BLaER1 (cell line): ENCODE results near the gene ERP27.
A peak's percentile ranks its signal among the peaks of the same experiment; 100 is the strongest.

Experiments
- H3K27ac ChIP-seq: shearing (Covaris generic); formaldehyde crosslinking; 2 replicates; pipeline ENCODE4 v1.8.1; 2022
- H3K27me3 ChIP-seq: shearing (Covaris generic); formaldehyde crosslinking; 2 replicates; pipeline ENCODE4 v1.8.1; 2022
- H3K36me3 ChIP-seq: shearing (Covaris generic); formaldehyde crosslinking; 2 replicates; pipeline ENCODE4 v1.8.1; 2022
- H3K4me1 ChIP-seq: shearing (Covaris generic); formaldehyde crosslinking; 2 replicates; pipeline ENCODE4 v1.8.1; 2022
- H3K4me2 ChIP-seq: shearing (Covaris generic); formaldehyde crosslinking; 2 replicates; pipeline ENCODE4 v1.8.1; 2022
- H3K4me3 ChIP-seq: shearing (Covaris generic); formaldehyde crosslinking; 2 replicates; pipeline ENCODE4 v1.8.1; 2022
- H3K9ac ChIP-seq: shearing (Covaris generic); formaldehyde crosslinking; 2 replicates; pipeline ENCODE4 v1.8.1; 2022
- H3K9me3 ChIP-seq: shearing (Covaris generic); formaldehyde crosslinking; 2 replicates; pipeline ENCODE4 v1.8.1; 2022
- H4K20me1 ChIP-seq: shearing (Covaris generic); formaldehyde crosslinking; 2 replicates; pipeline ENCODE4 v1.8.1; 2022
- Cebpa-rat ChIP-seq: shearing (Covaris generic); IDR thresholded peaks from 2 replicates; pipeline ENCODE4 v1.8.1; 2022

The ERP27 gene

DNA sequence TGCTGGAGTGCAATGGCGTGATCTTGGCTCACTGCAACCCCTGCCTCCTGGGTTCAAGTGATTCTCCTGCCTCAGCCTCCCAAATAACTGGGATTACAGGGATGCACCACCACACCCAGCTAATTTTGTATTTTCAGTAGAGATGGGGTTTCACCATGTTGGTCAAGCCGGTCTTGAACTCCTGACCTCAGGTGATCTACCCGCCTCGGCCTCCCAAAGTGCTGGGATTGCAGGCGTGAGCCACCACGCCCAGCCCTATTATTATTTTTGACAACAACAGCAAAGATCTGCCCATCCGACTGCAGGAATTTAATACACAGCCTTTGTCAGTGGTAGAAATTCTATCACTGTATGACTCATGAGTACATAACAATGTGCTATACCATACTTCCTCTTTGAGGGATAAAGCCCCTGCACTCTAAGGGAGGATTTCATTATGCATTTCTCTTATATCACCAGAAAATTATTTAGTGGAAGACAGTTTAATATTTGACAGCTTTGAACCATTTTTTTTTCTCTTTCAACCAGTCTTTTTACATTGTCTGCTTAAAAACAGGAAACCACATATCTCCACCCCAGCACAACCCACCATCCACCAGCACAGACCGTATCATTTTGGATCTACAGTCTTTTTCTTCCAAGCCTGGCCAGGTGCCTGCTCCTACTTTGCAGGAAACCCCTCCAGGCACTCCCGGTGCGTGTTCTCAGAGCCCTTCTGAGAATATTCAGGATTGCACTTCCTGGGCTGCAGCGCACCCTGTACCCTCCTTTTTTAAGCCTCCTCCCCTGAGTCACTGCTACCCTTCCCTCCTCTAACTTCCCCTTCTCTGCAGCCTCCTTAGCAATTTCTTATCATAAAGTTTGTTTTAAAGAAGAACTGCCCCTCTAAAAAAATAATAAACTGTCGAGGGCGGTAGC, 22.5 kb upstream of the ERP27 start:
- Histone ChIP-seq H3K4me2 (peak overlapping the region; percentile 93), H4K20me1 (peaks cover 42% of the 10 kb centered on the region), H3K27ac (peak overlapping the region; percentile 96), H3K9ac (peak overlapping the region; percentile 90), H3K27me3 (no peaks in the 10 kb centered on the region), H3K9me3 (no peaks in the 10 kb centered on the region), H3K4me1 (peaks cover 51% of the 10 kb centered on the region), H3K4me3 (peak overlapping the region; percentile 83), H3K36me3 (peaks cover 14% of the 10 kb centered on the region; the same call in 1 of the 2 replicates)
- no peak for TF ChIP-seq Cebpa-rat

GRCh38 chr12:14959916-14960496, 21.7 kb upstream of the ERP27 start:
- Histone ChIP-seq H3K4me3 (peak overlapping the region; percentile 83), H3K27ac (peak overlapping the region; percentile 96), H3K4me2 (peak overlapping the region; percentile 93), H4K20me1 (peaks cover 50% of the 10 kb centered on the region), H3K9ac (peak overlapping the region; percentile 90), H3K36me3 (peaks cover 15% of the 10 kb centered on the region; the same call in 1 of the 2 replicates), H3K9me3 (no peaks in the 10 kb centered on the region), H3K27me3 (no peaks in the 10 kb centered on the region), H3K4me1 (peaks cover 59% of the 10 kb centered on the region)
- TF ChIP-seq Cebpa-rat: no peak

GRCh38 chr12:14959463-14959862, 21.1 kb upstream of the ERP27 start:
- no peaks in the 10 kb centered on the region for H3K9me3 ChIP-seq
- H3K4me3 ChIP-seq: peak overlapping the region; percentile 83
- H3K27ac ChIP-seq: peak overlapping the region; percentile 96
- peaks cover 17% of the 10 kb centered on the region for H3K36me3 ChIP-seq
- H3K9ac ChIP-seq: peak overlapping the region; percentile 90
- peak overlapping the region; percentile 93 for H3K4me2 ChIP-seq
- no peaks in the 10 kb centered on the region for H3K27me3 ChIP-seq
- peaks cover 56% of the 10 kb centered on the region for H4K20me1 ChIP-seq
- peaks cover 60% of the 10 kb centered on the region for H3K4me1 ChIP-seq
- no peak for TF ChIP-seq Cebpa-rat

DNA sequence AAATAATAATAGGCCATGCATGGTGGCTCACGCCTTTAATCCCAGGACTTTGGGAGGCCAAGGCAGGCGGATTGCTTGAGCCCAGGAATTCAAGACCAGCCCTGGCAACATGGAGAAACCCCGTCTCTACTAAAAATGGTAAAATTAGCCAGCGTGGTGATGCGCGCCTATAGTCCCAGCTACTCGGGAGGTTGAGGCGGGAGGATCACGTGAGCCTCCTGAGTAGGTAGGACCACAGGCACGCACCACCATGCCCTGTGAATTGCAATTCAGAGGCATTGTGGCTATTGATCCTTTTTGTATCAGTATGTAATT, 20.7 kb upstream of the ERP27 start:
- Histone ChIP-seq H3K9ac (peak overlapping the region; percentile 90), H3K36me3 (peaks cover 21% of the 10 kb centered on the region), H3K4me2 (peak overlapping the region; percentile 93), H3K4me3 (peak overlapping the region; percentile 83), H3K27ac (peak overlapping the region; percentile 96), H4K20me1 (peaks cover 60% of the 10 kb centered on the region), H3K27me3 (no peaks in the 10 kb centered on the region), H3K4me1 (peaks cover 60% of the 10 kb centered on the region), H3K9me3 (no peaks in the 10 kb centered on the region)
- TF ChIP-seq Cebpa-rat: no peak

DNA sequence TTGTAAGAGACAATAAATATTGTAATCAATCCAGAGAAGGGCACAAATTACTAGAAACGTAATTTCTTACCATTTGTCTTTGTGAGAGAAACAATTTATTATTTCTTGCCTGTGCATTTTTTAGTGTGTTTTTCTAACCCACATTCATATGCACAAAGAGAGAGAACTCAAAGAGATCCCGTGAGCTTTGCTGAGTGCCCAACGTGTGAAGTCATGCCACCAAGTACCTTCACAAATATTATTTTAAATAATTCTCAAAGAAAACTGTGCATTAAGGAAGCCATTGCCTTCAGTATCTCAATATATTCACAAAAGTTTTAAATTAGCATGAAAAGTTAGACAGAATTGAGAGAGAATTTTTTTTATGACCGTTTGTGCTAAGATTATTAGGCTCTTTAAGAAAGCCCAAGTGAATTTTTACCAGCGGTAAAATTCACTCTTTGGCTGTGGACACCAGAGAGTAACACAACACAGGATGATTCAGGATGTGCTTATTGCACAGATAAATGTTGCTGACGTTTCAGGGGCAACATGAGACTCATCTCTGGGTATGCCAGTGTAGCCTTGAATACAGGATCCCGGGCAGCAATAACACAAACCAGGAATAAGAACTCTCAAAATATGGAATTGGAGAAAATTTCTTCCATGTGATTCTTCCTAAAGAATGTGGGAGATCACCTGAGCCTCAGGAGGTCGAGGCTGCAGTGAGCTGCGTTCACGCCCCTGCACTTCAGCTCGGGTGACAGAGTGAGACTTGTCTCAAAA, 20.2 kb upstream of the ERP27 start:
- no peak for TF ChIP-seq Cebpa-rat
- Histone ChIP-seq H4K20me1 (peaks cover 65% of the 10 kb centered on the region), H3K27me3 (no peaks in the 10 kb centered on the region), H3K4me3 (peak overlapping the region; percentile 83), H3K9me3 (no peaks in the 10 kb centered on the region), H3K4me1 (peaks cover 60% of the 10 kb centered on the region), H3K4me2 (peak overlapping the region; percentile 93), H3K27ac (peak overlapping the region; percentile 96), H3K9ac (peak overlapping the region; percentile 90), H3K36me3 (peaks cover 23% of the 10 kb centered on the region)

DNA sequence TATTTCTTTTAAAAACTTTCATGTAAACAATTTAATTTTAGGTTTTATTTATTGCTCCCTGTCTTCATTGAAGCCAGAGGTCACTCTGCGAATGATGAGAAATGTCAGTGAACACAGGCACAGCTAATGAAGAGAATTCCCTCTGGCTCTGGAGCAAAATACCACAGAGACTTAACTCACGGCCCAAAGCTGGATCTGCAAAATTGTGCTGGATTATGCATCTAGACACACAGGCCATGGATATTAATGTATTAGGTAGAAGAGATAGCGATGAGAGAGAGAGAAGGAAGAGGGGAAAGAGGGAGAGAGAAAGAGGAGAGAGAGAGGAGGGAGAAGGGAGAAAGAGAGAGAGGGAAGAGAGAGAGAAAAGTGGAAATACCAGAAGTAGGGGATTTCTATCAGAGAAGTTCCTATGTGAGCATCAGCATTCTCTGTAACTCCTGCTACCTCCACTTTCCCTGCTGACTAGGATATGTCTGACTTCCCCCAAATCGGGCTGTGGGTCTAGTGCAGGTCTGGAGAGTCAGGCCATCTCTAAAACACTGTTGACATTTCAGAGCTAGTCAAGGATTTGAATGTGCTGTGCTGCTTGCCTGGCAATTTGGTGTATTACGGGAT, 19.3 kb upstream of the ERP27 start:
- Histone ChIP-seq H3K4me3 (peak overlapping the region; percentile 83), H3K27me3 (no peaks in the 10 kb centered on the region), H3K27ac (peak overlapping the region; percentile 96), H3K4me1 (peaks cover 60% of the 10 kb centered on the region), H3K36me3 (peaks cover 23% of the 10 kb centered on the region), H3K9me3 (no peaks in the 10 kb centered on the region), H3K9ac (peak overlapping the region; percentile 90), H4K20me1 (peaks cover 74% of the 10 kb centered on the region), H3K4me2 (peak overlapping the region; percentile 93)
- no peak for TF ChIP-seq Cebpa-rat

GRCh38 chr12:14956905-14957304, 18.6 kb upstream of the ERP27 start:
- Histone ChIP-seq H3K4me1 (peaks cover 66% of the 10 kb centered on the region), H3K9me3 (no peaks in the 10 kb centered on the region), H3K4me2 (peak overlapping the region; percentile 93), H3K27me3 (no peaks in the 10 kb centered on the region), H3K27ac (peak overlapping the region; percentile 96), H4K20me1 (peaks cover 81% of the 10 kb centered on the region), H3K4me3 (peak overlapping the region; percentile 83), H3K9ac (peak overlapping the region; percentile 90), H3K36me3 (peaks cover 23% of the 10 kb centered on the region)
- no peak for TF ChIP-seq Cebpa-rat

GRCh38 chr12:14956024-14956891, 17.9 kb upstream of the ERP27 start:
- Histone ChIP-seq H3K4me1 (peaks cover 72% of the 10 kb centered on the region), H3K27me3 (no peaks in the 10 kb centered on the region), H3K27ac (peak overlapping the region; percentile 96), H3K4me3 (peak overlapping the region; percentile 83), H3K9ac (peak overlapping the region; percentile 90), H3K9me3 (no peaks in the 10 kb centered on the region), H3K36me3 (peaks cover 26% of the 10 kb centered on the region), H3K4me2 (peak overlapping the region; percentile 93), H4K20me1 (peaks cover 88% of the 10 kb centered on the region)
- no peak for TF ChIP-seq Cebpa-rat

DNA sequence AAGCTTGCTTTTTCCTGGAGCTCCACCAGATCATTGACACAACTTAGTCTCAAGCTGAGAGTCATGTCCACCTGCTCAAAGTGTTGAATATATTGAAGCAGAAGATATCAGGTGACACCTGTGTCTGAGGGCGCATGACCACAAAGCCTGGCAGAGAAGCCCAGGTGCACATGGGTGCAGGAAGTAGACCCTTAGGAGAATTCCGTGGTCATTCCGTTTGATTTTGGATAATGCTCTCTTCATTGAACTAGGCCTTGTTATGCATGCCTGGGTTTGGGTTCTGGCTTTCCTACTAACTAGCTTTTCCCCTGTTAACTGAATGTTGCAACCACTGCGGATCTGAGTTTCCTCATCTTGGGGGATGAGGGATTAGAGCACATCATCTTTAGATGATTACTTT, 15.9 kb upstream of the ERP27 start:
- H3K4me1 ChIP-seq: peaks cover 92% of the 10 kb centered on the region
- peaks cover 97% of the 10 kb centered on the region for H4K20me1 ChIP-seq
- peaks cover 46% of the 10 kb centered on the region for H3K36me3 ChIP-seq
- H3K4me3 ChIP-seq: peak overlapping the region; percentile 34; the same call in 1 of the 2 replicates
- H3K9me3 ChIP-seq: no peaks in the 10 kb centered on the region
- no peaks in the 10 kb centered on the region for H3K27me3 ChIP-seq
- peak overlapping the region; percentile 65 for H3K27ac ChIP-seq
- peak overlapping the region; percentile 93 for H3K4me2 ChIP-seq
- TF ChIP-seq Cebpa-rat: no peak
- peak overlapping the region; percentile 56 for H3K9ac ChIP-seq
